GM12892 (cell line): ENCODE results near the gene CCDC6.

Experiments
- POLR2A ChIP-seq: IDR thresholded peaks from 2 replicates; pipeline ENCODE4 v1.6.1; 2011; ENCODE audit warnings: low read depth, low read length, control low read depth
- POLR2AphosphoS5 ChIP-seq: IDR thresholded peaks from 2 replicates; pipeline ENCODE4 v1.6.1; 2011; ENCODE audit warnings: low read depth, low read length, control low read depth

DNA sequence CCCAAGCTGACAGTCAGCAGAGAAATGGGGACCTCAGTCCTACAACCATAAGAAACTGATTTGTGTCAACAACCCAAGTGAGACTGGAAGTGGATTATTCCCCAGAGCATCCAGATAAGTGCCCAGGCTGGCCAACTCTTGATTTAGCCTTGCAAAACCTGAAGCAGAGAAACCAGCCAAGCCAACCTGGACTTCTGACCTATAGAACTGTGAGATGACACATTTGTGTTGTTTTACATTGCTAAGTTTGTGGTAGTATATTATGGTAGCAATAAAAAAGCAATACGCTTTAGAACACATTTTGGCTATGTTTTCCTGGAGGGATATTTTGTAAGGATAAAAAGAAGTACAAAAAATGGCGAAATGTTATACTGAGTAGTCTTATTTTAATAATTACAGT lies 19.7 kb upstream of the CCDC6 start:
- TF ChIP-seq POLR2A (no peak), POLR2AphosphoS5 (no peak)
